Measurements from ENCODE around the gene UNKL.

- TF ChIP-seq CTCF (IDR thresholded peaks at IDR 0.05) (no peak), POLR2A (IDR thresholded peaks at IDR 0.05) (no peak)
Measured at GRCh38 chr16:1314399-1315068, 100.0 kb downstream of the UNKL start.
